GM19035 (cell line): ENCODE data around the gene SKAP1.

Source experiments
- ATAC-seq: cut with Tn5 transposase; IDR thresholded peaks from one replicate; pipeline ENCODE4 v1.9.1; 2021; ENCODE audit not compliant: unreplicated experiment

SKAP1 gene

GRCh38 chr17:48125829-48126531 is 304.0 kb downstream of the SKAP1 start:
- no peak for ATAC-seq

- no peak for ATAC-seq
Measured at GRCh38 chr17:48123776-48124388, 306.1 kb downstream of the SKAP1 start.

GRCh38 chr17:48123111-48123510 is 306.9 kb downstream of the SKAP1 start:
- ATAC-seq, result no peak

GRCh38 chr17:48122665-48123045 is 307.4 kb downstream of the SKAP1 start:
- ATAC-seq, result no peak

GRCh38 chr17:48121923-48122664 is 307.9 kb downstream of the SKAP1 start:
- ATAC-seq, result no peak

- ATAC-seq, result no peak
Measured at GRCh38 chr17:48113201-48113676, 316.8 kb downstream of the SKAP1 start.

- no peak for ATAC-seq
Measured at GRCh38 chr17:48111937-48112241, 318.1 kb downstream of the SKAP1 start.

- ATAC-seq, result no peak
Measured at GRCh38 chr17:48110761-48111160, 319.3 kb downstream of the SKAP1 start.

GRCh38 chr17:48107137-48108055 is 322.6 kb downstream of the SKAP1 start, which contains the start of gene SNX11:
Gene SNX11 (plus strand): TSS chr17:48107766. CDS start chr17:48112044, 4,278 bp downstream.
- ATAC-seq, result peak; percentile 81

- no peak for ATAC-seq
Measured at GRCh38 chr17:48106802-48107136, 323.2 kb downstream of the SKAP1 start.

- ATAC-seq, result no peak
Measured at GRCh38 chr17:48104440-48104839, 325.6 kb downstream of the SKAP1 start.

GRCh38 chr17:48102798-48103715 is 327.0 kb downstream of the SKAP1 start:
- no peak for ATAC-seq

- ATAC-seq, result no peak
Measured at GRCh38 chr17:48102043-48102750, 327.8 kb downstream of the SKAP1 start.

GRCh38 chr17:48101012-48101720 is 328.8 kb downstream of the SKAP1 start, which contains the start of gene CBX1:
Gene CBX1 (minus strand): TSS chr17:48101478. CDS start chr17:48077004, 24,474 bp downstream.
- peak; percentile 88 for ATAC-seq

GRCh38 chr17:48100591-48101011 is 329.4 kb downstream of the SKAP1 start:
- ATAC-seq, result no peak

GRCh38 chr17:48100160-48100559 is 329.9 kb downstream of the SKAP1 start:
- ATAC-seq, result no peak

GRCh38 chr17:48095611-48096010 is 334.4 kb downstream of the SKAP1 start:
- no peak for ATAC-seq

- no peak for ATAC-seq
Measured at GRCh38 chr17:48093341-48094045, 336.5 kb downstream of the SKAP1 start.
